Left cardiac atrium (tissue), 4 donors: ENCODE results near the gene RPL4. TPM values are rescaled to one million over a fixed set of nuclear protein-coding genes. Genes with fewer than 3 reads are reported as not detected.
"Not testable (repeated sequence)": the region's sequence is repeated elsewhere in the genome, so short reads cannot be mapped to it uniquely, and the experiment has no call there.

ENCODE experiments used
- ATAC-seq, 2 donors: fragments of 200-7000 bp; cut with Tn5 transposase; one replicate each; pipeline ENCODE4 v1.9.1; 2020; ENCODE audit warnings: mild to moderate bottlenecking in 2 of 2, moderate library complexity in 2 of 2
- DNase-seq: peaks from one replicate; pipeline ENCODE4 v3.0.0-alpha.2; 2020
- intact Hi-C, 2 donors: fragments of 100-400 bp; cut with DNase I; formaldehyde crosslinking; loops; one replicate each; pipeline versions ENCODE4 v1.14.1 to v1.15.1; 2022 to 2023
- long read RNA-seq: library from polyadenylated mRNA; unstranded; transcript quantifications from one replicate; pipeline ENCODE4 v2.0.0, GENCODE V29; 2021
- total RNA-seq, 2 donors: library from RNA; stranded (reverse); fragmentation: NEBNext Ultra II Directional; extraction: Animal tissue kit (Norgen Biotek cat#: 25700); gene quantifications; one replicate each; pipeline ENCODE4 v1.2.1, GENCODE V29; 2021
- donor health status: DM: no; HTN: yes; CAD: no.
- donor health status: DM: no; HTN: yes; CAD: no; lungs with severe emphysema.
- donor health status: DM: yes; HTN: yes; CAD: no.
- donor health status: Dilated cardiomyopathy.

The RPL4 gene
- 1,000 to 10,000 TPM; 1,466 to 1,535 TPM for total RNA-seq
- long read RNA-seq, transcript RPL4-201 (10 exons, 2,769 nt): major isoform, 2,310 of 2,346 reads
- long read RNA-seq, partial matches to known transcripts: 23 of 2,346 reads
- long read RNA-seq, other reads (novel, unspliced or antisense): 13 of 2,346 reads

- peak; percentile 85 for DNase-seq
- peak; percentile 94 to 96 for ATAC-seq
- intact Hi-C loops: loop anchor here in 1 of 2 donors (2.0 kb wide), 1 partner anchor 118 kb away; the partner anchor contains the start of gene MAP2K1
These were observed at the start of gene RPL4, which contains the start of gene ZWILCH for GRCh38 chr15:66504563-66505429. RPL4 (minus strand) TSS chr15:66504855; CDS start chr15:66504790, 65 bp downstream. ZWILCH (plus strand) TSS chr15:66505326; CDS start chr15:66505339, 13 bp downstream.

GRCh38 chr15:66545255-66545654, 40.6 kb upstream of the RPL4 start:
- intact Hi-C loops: no loop called here
- ATAC-seq: no peak

GRCh38 chr15:66542896-66543295, 38.2 kb upstream of the RPL4 start:
- intact Hi-C loops: no loop called here
- no peak for ATAC-seq
- no peak for DNase-seq

More at GRCh38 chr15:66545255-66545654, 40.6 kb upstream of the RPL4 start:
- DNase-seq: no peak

- intact Hi-C loops: no loop called here
- ATAC-seq: no peak
- DNase-seq: no peak
These were observed 30.4 kb upstream of the RPL4 start for GRCh38 chr15:66535056-66535455.

- DNase-seq (no peak), ATAC-seq (no peak)
- intact Hi-C loops: no loop called here
These were observed 20.2 kb upstream of the RPL4 start for GRCh38 chr15:66524838-66525237.

- intact Hi-C loops: no loop called here
- no peak for ATAC-seq
- DNase-seq: no peak
These were observed 19.3 kb upstream of the RPL4 start for GRCh38 chr15:66523926-66524325.

GRCh38 chr15:66515901-66516322, 11.3 kb upstream of the RPL4 start:
- ATAC-seq (no peak), DNase-seq (no peak)
- intact Hi-C loops: no loop called here

GRCh38 chr15:66514586-66514985, 9.9 kb upstream of the RPL4 start:
- intact Hi-C loops: no loop called here
- ATAC-seq (no peak), DNase-seq (no peak)

GRCh38 chr15:66508293-66508883, 3.7 kb upstream of the RPL4 start:
- ATAC-seq (no peak), DNase-seq (no peak)
- intact Hi-C loops: no loop called here

- ATAC-seq: no peak
- DNase-seq: no peak
- intact Hi-C loops: loop anchor here in 1 of 2 donors (2.0 kb wide), 1 partner anchor 119 kb away; the partner anchor contains the start of gene MAP2K1
These were observed 1.2 kb upstream of the RPL4 start for GRCh38 chr15:66505818-66506217.

GRCh38 chr15:66505430-66505811, 766 bp upstream of the RPL4 start:
- ATAC-seq (peak in 1 of 2 donors; percentile 20), DNase-seq (no peak)
- intact Hi-C loops: loop anchor here in 1 of 2 donors (2.0 kb wide), 1 partner anchor 119 kb away; the partner anchor contains the start of gene MAP2K1

- DNase-seq (no peak), ATAC-seq (no peak)
- intact Hi-C loops: loop anchor here in 1 of 2 donors (2.0 kb wide), 1 partner anchor 117 kb away; the partner anchor contains the start of gene MAP2K1
These were observed 684 bp downstream of the RPL4 start for GRCh38 chr15:66503780-66504562.

GRCh38 chr15:66503041-66503648, 1.5 kb downstream of the RPL4 start:
- intact Hi-C loops, ATAC-seq, DNase-seq: not testable (repeated sequence)

GRCh38 chr15:66502491-66502890, 2.2 kb downstream of the RPL4 start:
- ATAC-seq: no peak
- intact Hi-C loops: no loop called here
- no peak for DNase-seq

GRCh38 chr15:66500346-66500745, 4.3 kb downstream of the RPL4 start:
- intact Hi-C loops, ATAC-seq, DNase-seq: not testable (repeated sequence)

- intact Hi-C loops: loop anchor here in 1 of 2 donors (10.0 kb wide), 1 partner anchor 114 kb away; the partner anchor contains the start of gene MAP2K1
- ATAC-seq (no peak), DNase-seq (no peak)
These were observed 5.9 kb downstream of the RPL4 start for GRCh38 chr15:66498501-66499386.
